Vagina (tissue), 2 donors: Measurements from ENCODE around the gene ITPR3. TPM values are rescaled to one million over a fixed set of nuclear protein-coding genes. Genes with fewer than 3 reads are reported as not detected.

Experiments
- DNase-seq, 2 donors: peaks; one replicate each; pipeline ENCODE4 v3.0.0-alpha.2; 2017; ENCODE audit errors: extremely low spot score in 2 of 2
- H3K27ac ChIP-seq: fragments of 200-600 bp; sonication (generic); one replicate; pipeline ENCODE4 v1.5.1; 2019
- H3K27me3 ChIP-seq: fragments of 200-600 bp; sonication (generic); one replicate; pipeline ENCODE4 v1.5.1; 2019
- H3K36me3 ChIP-seq, 2 donors: fragments of 200-600 bp; sonication (generic); one replicate each; pipeline ENCODE4 v1.5.1; 2017 to 2019
- H3K4me1 ChIP-seq: fragments of 200-600 bp; sonication (generic); one replicate; pipeline ENCODE4 v1.5.1; 2019
- H3K4me3 ChIP-seq, 2 donors: fragments of 200-600 bp; sonication (generic); 1 replicate in 1 of 2; 2 replicates in 1 of 2; pipeline ENCODE4 v1.5.1; 2016 to 2019
- H3K9me3 ChIP-seq: fragments of 200-600 bp; sonication (generic); one replicate; pipeline ENCODE4 v1.5.1; 2019
- POLR2A ChIP-seq, 2 donors: fragments of 450-650 bp; IDR thresholded peaks; one replicate each; pipeline ENCODE4 v1.6.1; 2017; ENCODE audit warnings: antibody characterized with exemption in 2 of 2, mild to moderate bottlenecking in 2 of 2, moderate library complexity in 2 of 2
- POLR2AphosphoS5 ChIP-seq, 2 donors: sonication (generic); formaldehyde crosslinking; IDR thresholded peaks; one replicate each; pipeline ENCODE4 v1.9.0; 2017; ENCODE audit warnings: antibody characterized with exemption in 2 of 2, mild to moderate bottlenecking in 2 of 2, low read depth in 1 of 2; ENCODE audit not compliant: insufficient read depth in 1 of 2
- intact Hi-C: fragments of 100-400 bp; cut with DNase I; formaldehyde crosslinking; loops from one replicate; pipeline ENCODE4 v1.15.1; 2023
- total RNA-seq: library from RNA; depleted of rRNA; stranded (reverse); fragments of >200 nt; gene quantifications from one replicate; pipeline ENCODE4 v1.2.3, GENCODE V29; 2016
- TF ChIP-seq, protein P1 (sequence below), 3 experiments: fragments of 450-650 bp in 2 of 3; fragments of 200-600 bp in 1 of 3; sonication (generic) in 1 of 3; IDR thresholded peaks; one replicate each; pipeline ENCODE4 v1.5.1; 2017 to 2019; ENCODE audit warnings: antibody characterized with exemption in 3 of 3, mild to moderate bottlenecking in 2 of 3, moderate library complexity in 2 of 3

The ITPR3 gene
- total RNA-seq, 1 donor from 2014 or later: 50.1 TPM

DNA sequence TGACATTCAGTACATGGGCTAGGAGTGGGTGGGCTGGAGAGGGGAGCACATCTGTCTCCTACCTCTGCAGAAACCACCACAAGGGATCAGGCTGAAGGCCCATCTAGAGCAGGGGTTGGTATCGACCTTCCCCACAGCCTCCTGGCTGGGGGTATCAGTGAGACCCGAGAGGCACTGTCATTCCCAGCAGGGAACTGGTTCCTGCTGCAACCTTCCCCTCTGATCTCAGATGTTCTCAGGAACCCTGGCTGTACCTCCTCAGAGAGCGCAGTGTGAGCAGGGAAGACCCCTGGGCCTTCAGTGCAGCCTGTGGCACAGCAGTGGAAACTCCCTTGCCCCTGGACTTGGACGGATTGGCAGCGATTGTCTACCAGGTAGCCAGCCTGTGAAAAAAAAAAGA is 117.8 kb downstream of the ITPR3 start:
- no peak overlapping the region for H3K27ac ChIP-seq
- H3K27me3 ChIP-seq: no peaks in the 10 kb centered on the region
- intact Hi-C loops: no loop called here
- TF ChIP-seq POLR2A (IDR thresholded peaks at IDR 0.05): no peak
- no peak for TF ChIP-seq POLR2AphosphoS5 (IDR thresholded peaks at IDR 0.05; ENCODE audit: insufficient read depth in 1 of 2, low read depth in 1 of 2)
- DNase-seq: no peak
- H3K4me1 ChIP-seq: peaks cover 9% of the 10 kb centered on the region
- H3K4me3 ChIP-seq: no peak overlapping the region
- no peaks in the 10 kb centered on the region for H3K9me3 ChIP-seq
- no peaks in the 10 kb centered on the region for H3K36me3 ChIP-seq

DNA sequence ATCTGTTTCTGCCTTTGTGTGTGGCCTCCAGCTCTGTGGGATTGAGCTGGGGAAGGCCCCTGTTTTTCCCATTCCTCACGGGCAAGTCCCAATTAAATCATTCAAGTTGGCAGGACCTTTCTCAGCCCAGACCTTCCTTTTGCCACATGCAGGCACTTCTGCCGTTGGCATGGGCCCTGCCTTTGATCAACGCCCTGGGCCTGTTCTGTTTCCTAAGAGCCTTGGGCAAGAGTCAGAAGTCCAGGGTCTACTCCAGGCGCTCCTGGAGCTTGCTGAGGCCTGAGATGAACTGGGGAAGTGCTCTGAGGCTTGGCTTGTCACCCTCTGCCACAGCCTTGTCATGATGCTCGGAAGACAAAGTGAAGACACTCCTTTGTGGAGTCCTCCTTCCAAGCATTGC is 118.4 kb downstream of the ITPR3 start:
- no peak for TF ChIP-seq POLR2AphosphoS5 (IDR thresholded peaks at IDR 0.05; ENCODE audit: insufficient read depth in 1 of 2, low read depth in 1 of 2)
- no peak for TF ChIP-seq POLR2A (IDR thresholded peaks at IDR 0.05)
- TF ChIP-seq, protein P1, sequence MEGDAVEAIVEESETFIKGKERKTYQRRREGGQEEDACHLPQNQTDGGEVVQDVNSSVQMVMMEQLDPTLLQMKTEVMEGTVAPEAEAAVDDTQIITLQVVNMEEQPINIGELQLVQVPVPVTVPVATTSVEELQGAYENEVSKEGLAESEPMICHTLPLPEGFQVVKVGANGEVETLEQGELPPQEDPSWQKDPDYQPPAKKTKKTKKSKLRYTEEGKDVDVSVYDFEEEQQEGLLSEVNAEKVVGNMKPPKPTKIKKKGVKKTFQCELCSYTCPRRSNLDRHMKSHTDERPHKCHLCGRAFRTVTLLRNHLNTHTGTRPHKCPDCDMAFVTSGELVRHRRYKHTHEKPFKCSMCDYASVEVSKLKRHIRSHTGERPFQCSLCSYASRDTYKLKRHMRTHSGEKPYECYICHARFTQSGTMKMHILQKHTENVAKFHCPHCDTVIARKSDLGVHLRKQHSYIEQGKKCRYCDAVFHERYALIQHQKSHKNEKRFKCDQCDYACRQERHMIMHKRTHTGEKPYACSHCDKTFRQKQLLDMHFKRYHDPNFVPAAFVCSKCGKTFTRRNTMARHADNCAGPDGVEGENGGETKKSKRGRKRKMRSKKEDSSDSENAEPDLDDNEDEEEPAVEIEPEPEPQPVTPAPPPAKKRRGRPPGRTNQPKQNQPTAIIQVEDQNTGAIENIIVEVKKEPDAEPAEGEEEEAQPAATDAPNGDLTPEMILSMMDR (IDR thresholded peaks at IDR 0.05): no peak
- Histone ChIP-seq H3K27me3 (no peaks in the 10 kb centered on the region), H3K9me3 (no peaks in the 10 kb centered on the region), H3K27ac (no peak overlapping the region), H3K4me3 (no peak overlapping the region), H3K4me1 (peaks cover 16% of the 10 kb centered on the region), H3K36me3 (no peaks in the 10 kb centered on the region)
- intact Hi-C loops: no loop called here
- no peak for DNase-seq

DNA sequence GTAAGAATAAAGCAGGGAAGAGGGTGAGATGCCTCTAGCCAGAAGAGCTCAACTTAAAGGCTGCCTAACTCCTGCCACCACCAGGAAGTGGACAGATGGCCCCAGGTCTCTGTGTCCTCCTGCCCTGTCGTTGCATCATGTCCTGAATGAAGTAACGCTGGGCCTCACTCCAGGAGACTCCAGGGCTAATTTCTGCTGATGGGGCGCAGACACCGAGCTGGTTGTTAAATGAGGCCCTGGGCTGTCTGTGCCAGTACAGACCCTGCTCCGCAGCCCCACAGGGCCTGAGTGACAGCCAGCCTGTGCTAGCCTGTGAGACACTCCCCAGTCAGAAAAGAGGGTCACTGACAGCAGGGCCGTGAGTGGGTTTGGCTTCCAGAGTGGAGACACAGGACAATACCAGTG is 119.1 kb downstream of the ITPR3 start:
- TF ChIP-seq POLR2AphosphoS5 (IDR thresholded peaks at IDR 0.05; ENCODE audit: insufficient read depth in 1 of 2, low read depth in 1 of 2): no peak
- no peak for TF ChIP-seq POLR2A (IDR thresholded peaks at IDR 0.05)
- TF ChIP-seq, protein P1 (IDR thresholded peaks at IDR 0.05): no peak
- Histone ChIP-seq H3K36me3 (no peaks in the 10 kb centered on the region), H3K4me1 (peaks cover 22% of the 10 kb centered on the region), H3K4me3 (no peak overlapping the region), H3K9me3 (no peaks in the 10 kb centered on the region), H3K27ac (no peak overlapping the region), H3K27me3 (no peaks in the 10 kb centered on the region)
- no peak for DNase-seq
- intact Hi-C loops: no loop called here

DNA sequence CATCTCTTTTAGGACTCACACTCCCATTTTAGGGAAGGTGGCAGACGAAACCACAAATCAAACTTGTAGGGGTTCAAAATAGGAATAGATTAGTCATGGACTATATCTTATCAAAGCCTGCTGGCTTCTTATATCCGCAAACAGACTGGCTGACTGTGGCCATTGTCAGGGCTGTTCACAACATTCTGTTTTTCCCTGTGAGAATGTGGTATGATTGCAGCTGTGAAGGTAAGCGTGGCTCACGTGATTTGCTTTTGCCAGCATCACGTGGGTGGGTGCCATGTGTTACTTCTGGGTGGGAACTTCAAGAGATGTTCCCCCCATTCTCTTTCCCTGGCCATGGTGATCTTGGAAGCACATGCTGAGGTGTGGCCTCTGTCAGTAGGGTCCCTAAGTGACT is 119.7 kb downstream of the ITPR3 start:
- H3K4me1 ChIP-seq: peaks cover 27% of the 10 kb centered on the region
- H3K27ac ChIP-seq: no peak overlapping the region
- H3K9me3 ChIP-seq: no peaks in the 10 kb centered on the region
- intact Hi-C loops: no loop called here
- TF ChIP-seq, protein P1 (IDR thresholded peaks at IDR 0.05): no peak
- TF ChIP-seq POLR2A (IDR thresholded peaks at IDR 0.05): no peak
- TF ChIP-seq POLR2AphosphoS5 (IDR thresholded peaks at IDR 0.05; ENCODE audit: insufficient read depth in 1 of 2, low read depth in 1 of 2): no peak
- DNase-seq: no peak
- no peaks in the 10 kb centered on the region for H3K27me3 ChIP-seq
- H3K36me3 ChIP-seq: no peaks in the 10 kb centered on the region
- no peak overlapping the region for H3K4me3 ChIP-seq

DNA sequence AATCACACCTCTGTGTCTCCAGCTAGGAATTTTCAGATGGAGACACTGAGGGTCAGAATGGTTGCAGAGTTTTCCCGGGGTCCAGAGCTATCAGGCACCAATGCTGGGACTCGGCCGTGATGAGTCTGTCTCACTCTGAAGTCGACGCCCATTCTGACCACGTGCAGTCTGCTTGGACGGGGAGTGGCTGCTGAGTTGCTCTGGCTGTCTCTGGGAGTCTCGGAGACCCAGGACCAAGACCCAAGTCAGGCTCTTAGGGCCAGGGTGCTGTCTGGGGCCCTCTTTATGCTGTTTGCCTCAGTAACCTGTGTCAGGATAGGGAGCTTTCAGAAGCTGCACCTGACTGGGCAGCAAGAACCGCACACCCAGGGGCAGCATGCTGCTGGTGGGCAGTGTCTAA is 121.0 kb downstream of the ITPR3 start:
- no peak for DNase-seq
- Histone ChIP-seq H3K4me1 (peaks cover 37% of the 10 kb centered on the region), H3K27ac (no peak overlapping the region), H3K36me3 (no peaks in the 10 kb centered on the region), H3K9me3 (no peaks in the 10 kb centered on the region), H3K27me3 (no peaks in the 10 kb centered on the region), H3K4me3 (no peak overlapping the region)
- TF ChIP-seq, protein P1 (IDR thresholded peaks at IDR 0.05): no peak
- no peak for TF ChIP-seq POLR2A (IDR thresholded peaks at IDR 0.05)
- no peak for TF ChIP-seq POLR2AphosphoS5 (IDR thresholded peaks at IDR 0.05; ENCODE audit: insufficient read depth in 1 of 2, low read depth in 1 of 2)
- intact Hi-C loops: no loop called here
